Coronary artery (tissue), 2 donors: ENCODE results near the gene HTT.
A peak's percentile ranks its signal among the peaks of the same experiment; 100 is the strongest.

Experiments used
- DNase-seq: peaks from one replicate; pipeline ENCODE4 v3.0.0-alpha.2; 2017; ENCODE audit warnings: low spot score
- H3K27ac ChIP-seq, 2 donors: fragments of 200-600 bp; sonication (generic); one replicate each; pipeline ENCODE4 v1.5.1; 2016 to 2019
- H3K4me3 ChIP-seq: fragments of 200-600 bp; sonication (generic); 2 replicates; pipeline ENCODE4 v1.5.1; 2016; ENCODE audit warnings: mild to moderate bottlenecking, moderate library complexity
- CTCF ChIP-seq: fragments of 200-600 bp; sonication (generic); IDR thresholded peaks from one replicate; pipeline ENCODE4 v1.5.1; 2019; ENCODE audit warnings: antibody characterized with exemption

Gene HTT

GRCh38 chr4:3254302-3255131 lies 180.0 kb downstream of the HTT start:
- TF ChIP-seq CTCF, result no peak
- DNase-seq, result peak; percentile 62

GRCh38 chr4:3255611-3256186 lies 181.2 kb downstream of the HTT start:
- peak; percentile 71 for DNase-seq
- TF ChIP-seq CTCF, result no peak
- no peak overlapping the region for H3K4me3 ChIP-seq
- no peak overlapping the region for H3K27ac ChIP-seq

More at GRCh38 chr4:3254302-3255131, 180.0 kb downstream of the HTT start:
- H3K4me3 ChIP-seq, result no peak overlapping the region
- H3K27ac ChIP-seq, result no peak overlapping the region

GRCh38 chr4:3256230-3257102 lies 182.0 kb downstream of the HTT start:
- no peak overlapping the region for H3K27ac ChIP-seq
- H3K4me3 ChIP-seq, result no peak overlapping the region
- TF ChIP-seq CTCF, result no peak
- DNase-seq, result peak; percentile 38

- peak; percentile 29 for DNase-seq
- Histone ChIP-seq H3K27ac (no peak overlapping the region), H3K4me3 (no peak overlapping the region)
- no peak for TF ChIP-seq CTCF
These were observed 182.6 kb downstream of the HTT start for GRCh38 chr4:3257103-3257555.

- H3K4me3 ChIP-seq, result no peak overlapping the region
- peak; percentile 56 for DNase-seq
- no peak overlapping the region for H3K27ac ChIP-seq
- no peak for TF ChIP-seq CTCF
These were observed 183.3 kb downstream of the HTT start for GRCh38 chr4:3257556-3258482.
